Activated T-helper 1 cell treated with anti-CD3 and anti-CD28 coated beads, Interleukin-2, amount 50 U/mL, for 16 hours (primary cell): ENCODE results near the gene FEZF2.

ENCODE experiments used
- DNase-seq, 2 donors: peaks; one replicate each; pipeline ENCODE4 v3.0.0-alpha.2; 2020; ENCODE audit warnings: low read depth in 1 of 2, low spot score in 1 of 2

FEZF2 gene

DNA sequence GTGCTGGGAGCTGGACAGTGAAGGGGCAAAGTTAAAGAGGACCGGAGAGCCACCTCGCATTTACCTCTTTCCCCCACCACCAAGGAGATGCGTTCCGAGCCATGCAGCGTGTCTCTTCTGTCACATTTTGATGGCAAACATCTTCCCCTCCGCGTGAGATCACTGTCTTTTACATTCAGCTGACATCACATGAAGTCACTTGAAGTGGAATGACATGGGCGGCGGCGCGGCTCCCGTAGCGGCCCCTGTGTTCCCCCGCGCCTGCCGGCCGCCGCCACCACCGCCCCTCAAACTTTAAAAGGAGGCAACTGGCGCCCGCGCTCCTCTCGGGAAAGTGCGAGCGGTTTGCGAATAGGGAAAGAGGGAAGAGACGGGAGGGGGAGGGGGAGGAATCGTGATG lies at the start of gene FEZF2:
Gene FEZF2 (minus strand): TSS at position 336 of the 400 bp plus-strand sequence. CDS start 682 bp downstream, outside the sequence.
- no peak for DNase-seq

DNA sequence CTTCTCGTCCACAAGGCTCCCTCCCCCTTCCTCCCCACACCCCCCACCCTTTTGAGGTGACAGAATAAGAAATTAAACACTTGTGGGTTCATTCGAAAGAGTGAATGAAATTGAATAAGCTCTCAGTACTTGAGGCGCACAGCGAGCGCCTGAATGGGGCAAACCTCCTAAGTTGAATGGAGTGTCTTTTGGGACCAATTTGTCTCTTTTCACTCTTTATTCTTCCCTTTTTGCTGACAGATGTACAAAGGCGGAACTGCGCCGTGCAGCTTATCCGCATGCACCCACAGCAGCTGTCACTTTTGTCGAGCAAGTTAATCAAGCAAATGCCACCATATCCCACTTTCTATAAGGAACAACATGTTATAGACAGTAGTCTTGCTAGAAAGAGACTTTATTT lies 47.9 kb upstream of the FEZF2 start:
- no peak for DNase-seq

GRCh38 chr3:62416144-62416543 lies 42.8 kb upstream of the FEZF2 start:
- DNase-seq: no peak

GRCh38 chr3:62415312-62415801 lies 42.0 kb upstream of the FEZF2 start:
- no peak for DNase-seq

- no peak for DNase-seq
Observed at GRCh38 chr3:62414786-62415185, 41.4 kb upstream of the FEZF2 start.

DNA sequence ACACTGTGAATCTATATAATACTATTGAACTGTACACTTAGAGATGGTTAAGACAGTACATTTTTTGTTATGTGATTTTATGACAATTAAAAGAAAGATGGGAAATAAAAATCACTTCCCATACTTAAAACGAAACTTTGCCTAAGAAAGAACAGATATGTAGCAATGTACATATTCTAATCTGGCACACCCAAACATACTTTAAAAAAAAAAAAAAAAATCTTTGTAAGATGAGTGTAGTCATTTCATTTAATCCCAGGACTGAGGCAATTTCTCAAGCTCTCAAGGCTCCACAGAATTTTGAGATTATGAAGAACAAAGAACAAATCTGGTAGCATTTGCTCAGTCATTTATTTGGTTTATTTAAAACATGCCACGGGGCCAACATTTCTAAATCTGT lies 40.3 kb upstream of the FEZF2 start:
- no peak for DNase-seq

DNA sequence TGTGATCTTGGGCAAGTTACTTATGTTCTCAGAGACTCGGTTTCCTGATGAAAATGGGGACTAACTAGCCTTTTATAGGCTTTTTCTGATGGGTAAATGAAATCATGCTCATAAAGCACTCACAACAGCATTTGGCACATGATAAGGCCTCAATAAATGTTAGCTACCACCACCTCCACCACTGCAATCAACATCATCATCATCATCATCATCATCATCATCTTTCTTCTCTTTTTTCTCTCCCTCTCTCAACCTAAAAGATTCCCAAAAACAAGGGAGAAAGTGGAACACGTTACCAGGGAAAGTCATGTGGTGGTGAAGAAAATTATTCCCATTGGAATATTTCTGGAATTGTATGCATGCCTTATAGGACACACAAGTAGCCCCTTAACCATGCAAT lies 33.6 kb upstream of the FEZF2 start:
- no peak for DNase-seq

DNA sequence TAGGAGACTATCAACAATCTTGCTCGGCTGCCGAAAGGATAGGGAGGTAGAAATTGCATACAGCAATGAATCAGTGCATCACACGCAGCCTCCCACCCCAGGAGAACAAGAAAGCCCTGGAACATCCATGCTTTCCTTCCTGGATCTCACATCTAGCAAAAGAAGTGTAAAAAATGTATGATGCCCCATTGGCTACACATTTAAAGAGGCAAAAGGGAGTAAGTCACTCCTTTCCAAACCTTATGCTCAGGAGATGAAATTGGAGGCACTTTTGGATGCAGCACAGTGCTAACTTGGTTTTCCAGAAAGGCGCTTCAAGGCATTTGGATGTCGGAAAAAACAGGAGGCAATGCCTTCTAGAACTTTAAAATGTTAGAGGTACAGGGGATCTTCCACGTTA lies 32.2 kb upstream of the FEZF2 start:
- DNase-seq: no peak

DNA sequence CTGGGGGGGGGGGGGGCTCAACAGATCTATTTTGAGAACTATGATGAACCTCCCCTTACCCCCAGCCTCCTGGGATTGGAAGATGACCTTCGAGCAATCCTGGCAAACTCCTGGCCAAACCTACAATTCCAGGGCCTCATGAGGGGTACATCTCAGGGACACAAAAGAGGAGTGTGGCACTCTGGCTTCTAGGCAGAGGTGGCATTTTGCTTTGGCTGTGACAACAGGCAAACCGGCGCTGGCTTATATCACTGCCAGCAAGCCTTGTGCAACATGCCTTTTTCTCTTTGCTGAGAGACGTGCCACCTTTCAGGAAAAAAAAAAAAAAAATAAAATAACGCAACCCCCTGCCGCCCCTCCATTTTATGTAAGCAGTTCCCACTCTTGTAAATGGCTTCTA lies 31.8 kb upstream of the FEZF2 start:
- DNase-seq: no peak

DNA sequence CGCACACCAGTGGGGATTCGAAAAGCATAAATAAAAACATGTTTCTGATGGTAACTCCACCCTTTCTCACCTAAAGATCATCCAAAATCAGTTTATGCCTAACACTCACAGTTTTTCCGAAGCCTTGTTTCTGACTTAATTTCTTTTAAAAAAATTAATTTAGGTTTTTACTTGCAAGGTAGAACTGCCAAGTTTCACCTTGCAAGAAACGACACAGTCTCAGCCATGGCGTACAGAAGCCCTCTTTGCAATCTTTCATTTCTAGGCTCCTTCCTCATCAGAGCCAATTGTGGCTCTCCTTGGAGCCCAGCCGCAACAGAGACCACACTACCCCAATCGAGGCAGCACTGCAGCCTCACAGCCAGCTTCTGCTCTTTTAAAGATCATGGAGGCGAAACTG lies 31.0 kb upstream of the FEZF2 start:
- no peak for DNase-seq

DNA sequence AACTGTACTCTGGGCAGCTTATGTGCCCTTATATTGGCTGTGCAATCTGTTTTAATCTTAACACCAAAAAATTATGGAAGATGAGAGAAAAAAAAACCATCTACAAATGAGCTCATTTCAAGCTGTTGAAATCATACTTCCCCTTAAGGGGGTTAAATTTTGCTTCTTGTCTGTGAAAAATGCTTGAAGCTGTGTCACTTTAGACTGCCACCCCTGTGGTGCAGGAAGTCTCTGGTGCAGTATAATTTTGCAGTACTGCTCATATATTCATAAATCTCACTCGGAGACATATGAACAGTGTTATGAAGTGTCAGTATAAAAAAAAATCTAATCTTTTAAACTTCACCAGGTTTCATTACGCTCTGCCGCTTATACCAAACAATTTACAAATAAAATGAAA lies 30.4 kb upstream of the FEZF2 start:
- no peak for DNase-seq

DNA sequence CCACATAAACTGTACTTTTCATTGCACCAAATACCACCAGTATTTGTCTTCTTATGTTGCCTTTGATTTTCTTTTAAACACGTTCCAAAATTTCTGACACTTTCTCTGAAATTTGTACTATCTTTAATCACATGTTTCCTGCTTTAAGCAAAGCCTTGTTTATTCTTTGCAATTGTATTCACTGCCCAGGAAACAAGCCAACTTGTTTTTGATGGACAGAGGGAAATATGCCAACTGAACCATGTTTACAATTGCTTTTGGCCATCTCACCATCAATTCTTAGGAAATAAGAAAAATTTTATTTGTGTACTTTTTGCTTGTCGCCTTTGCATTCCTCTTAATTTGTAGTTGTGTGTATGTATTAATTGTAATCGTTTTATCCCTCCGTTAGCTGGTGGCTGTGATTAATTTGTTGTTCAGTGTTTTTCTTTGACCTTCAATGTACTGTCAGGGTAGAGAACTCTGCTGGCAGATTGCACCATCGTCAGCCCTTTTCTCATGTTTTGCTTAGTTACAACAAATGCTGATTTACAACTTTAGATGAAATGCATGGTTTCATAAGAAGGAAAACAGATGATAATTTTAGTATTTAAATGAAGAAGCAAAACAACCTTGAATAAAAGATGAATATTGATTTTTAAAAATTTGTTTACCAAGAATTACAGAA lies 19.4 kb upstream of the FEZF2 start:
- DNase-seq: no peak

DNA sequence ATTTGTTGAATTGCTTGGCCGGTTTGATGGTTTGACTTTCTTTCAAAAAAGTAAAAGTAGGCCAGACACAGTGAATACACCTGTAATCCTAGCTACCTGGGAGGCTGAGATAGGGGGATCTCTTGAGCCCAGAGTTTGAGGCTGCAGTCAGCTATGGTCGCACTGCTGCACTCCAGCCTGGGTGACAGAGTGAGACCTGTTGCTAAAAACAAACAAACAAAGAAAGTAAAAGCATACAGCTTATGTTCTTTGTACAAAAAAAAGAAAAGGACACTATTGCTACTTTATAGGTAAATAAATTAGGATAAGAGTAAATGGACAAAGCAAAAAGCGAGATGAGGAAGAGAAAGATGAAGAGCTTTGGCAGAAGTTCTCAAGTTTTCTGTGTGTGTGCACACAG lies 13.9 kb upstream of the FEZF2 start:
- no peak for DNase-seq

DNA sequence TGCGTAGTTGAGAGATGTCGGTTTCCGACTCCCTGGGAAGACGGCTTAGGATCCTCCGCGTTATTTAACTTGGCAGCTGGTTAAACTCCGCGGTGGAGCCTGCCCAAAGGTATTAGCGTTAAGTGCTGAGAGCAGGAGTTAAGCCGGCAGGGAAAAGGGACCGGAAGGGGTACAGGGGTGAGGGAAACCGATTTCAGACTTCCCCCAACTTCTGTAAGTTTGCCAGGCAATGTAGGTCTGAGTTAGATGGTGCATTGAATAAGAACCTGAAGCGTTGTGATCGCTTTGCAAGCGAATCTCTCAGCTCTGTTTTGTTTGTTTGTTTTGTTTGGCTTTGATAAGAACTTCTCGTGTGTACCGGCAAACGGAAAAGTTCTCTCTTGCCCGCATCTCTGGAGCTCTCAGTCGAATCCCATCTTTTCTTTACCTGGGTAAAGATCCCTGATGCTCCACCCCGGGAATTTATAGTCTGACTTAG lies 6.0 kb upstream of the FEZF2 start:
- no peak for DNase-seq

GRCh38 chr3:62378921-62379320 lies 5.6 kb upstream of the FEZF2 start:
- no peak for DNase-seq

DNA sequence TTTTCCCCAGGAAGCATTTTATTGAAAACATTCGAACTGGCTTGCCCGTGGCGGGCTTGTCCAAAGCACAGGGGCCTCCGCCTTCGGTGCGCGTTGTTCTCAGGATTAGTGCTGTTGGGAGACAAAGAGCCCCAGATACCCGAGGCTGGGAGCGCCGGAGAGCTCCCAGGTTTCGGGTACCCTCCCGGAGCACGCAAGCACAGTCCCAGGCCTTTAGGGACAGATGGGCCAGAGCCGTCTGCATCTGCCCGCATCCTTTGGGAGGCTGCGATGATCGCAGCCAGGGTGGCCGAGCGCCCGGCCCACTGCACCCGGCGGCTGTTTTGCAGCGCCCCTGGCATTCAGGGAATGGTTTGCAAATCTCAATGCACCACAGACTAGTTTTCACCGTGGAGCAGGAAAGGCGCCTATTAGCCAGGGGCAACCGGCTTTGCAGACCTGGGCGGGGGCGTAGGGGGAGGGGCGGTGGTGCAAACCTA lies 5.0 kb upstream of the FEZF2 start:
- DNase-seq: no peak

DNA sequence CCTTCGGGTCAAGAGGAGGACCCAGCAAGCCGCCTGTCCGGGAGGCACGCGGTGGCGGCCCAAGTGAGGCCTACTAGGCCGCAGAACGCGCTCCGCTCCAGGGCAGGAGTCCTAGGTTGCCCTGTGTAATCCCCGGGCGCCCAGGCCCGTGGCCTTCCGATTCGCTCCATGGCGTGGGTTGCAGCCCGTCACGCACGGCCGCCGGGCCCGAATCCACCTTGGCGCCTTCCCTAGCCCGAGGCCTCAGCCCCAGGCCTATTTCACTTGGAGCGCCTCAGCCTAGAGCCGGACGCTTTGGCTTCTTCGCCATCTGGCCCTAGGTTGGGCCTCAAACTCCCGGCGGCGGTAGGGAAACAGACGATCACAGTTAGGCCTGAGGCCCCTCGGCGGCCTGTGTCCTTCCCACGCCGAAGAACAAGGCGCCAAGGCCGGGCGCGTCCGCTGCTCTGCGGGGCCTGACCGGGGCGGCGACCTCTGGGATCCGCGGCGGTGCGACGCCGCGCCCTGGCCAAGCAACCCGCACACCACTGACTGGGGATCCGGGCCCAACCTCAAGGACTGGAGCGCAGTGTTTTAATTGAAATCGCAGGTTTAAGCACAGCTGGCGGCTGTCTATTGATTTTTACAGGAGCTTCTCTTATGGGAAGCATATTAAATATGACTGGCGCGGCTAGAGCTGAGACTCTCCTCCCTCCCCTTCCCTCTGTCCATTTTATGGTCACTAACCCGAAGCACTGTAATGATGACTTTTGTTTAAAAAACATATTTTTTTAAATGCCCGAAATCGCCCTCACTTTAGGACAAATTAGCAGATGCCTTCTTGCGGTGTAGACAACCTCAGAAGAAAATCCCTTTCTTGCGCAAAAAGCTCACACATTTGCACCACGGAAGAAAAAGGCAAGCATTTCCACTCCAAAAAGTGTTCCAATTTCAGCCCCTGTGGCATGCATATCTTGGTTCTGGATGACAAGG lies 3.8 kb upstream of the FEZF2 start:
- no peak for DNase-seq

GRCh38 chr3:62376454-62376720 lies 3.0 kb upstream of the FEZF2 start:
- DNase-seq: no peak

GRCh38 chr3:62375655-62376453 lies 2.5 kb upstream of the FEZF2 start:
- no peak for DNase-seq

GRCh38 chr3:62374341-62375218 lies 1.2 kb upstream of the FEZF2 start:
- DNase-seq: no peak
